NCI-H2107 treated with DMSO at 0.1 percent for 48 hours (cell line): Measurements from ENCODE around the gene CHD1L.
"Not testable (repeated sequence)": the region's sequence is repeated elsewhere in the genome, so short reads cannot be mapped to it uniquely, and the experiment has no call there.

Experiments
- DNase-seq: peaks from one replicate; lab custom pipeline; 2025; ENCODE audit not compliant: unreplicated experiment; lab: John Stamatoyannopoulos, UW

CHD1L gene

GRCh38 chr1:147231032-147231431 is 11.5 kb upstream of the CHD1L start:
- DNase-seq: not testable (repeated sequence)

GRCh38 chr1:147233903-147234302 is 8.6 kb upstream of the CHD1L start:
- DNase-seq: not testable (repeated sequence)

- DNase-seq: no peak
Observed at GRCh38 chr1:147235822-147236221, 6.7 kb upstream of the CHD1L start.

- no peak for DNase-seq
Observed at GRCh38 chr1:147236448-147236847, 6.0 kb upstream of the CHD1L start.

GRCh38 chr1:147236959-147237791 is 5.3 kb upstream of the CHD1L start:
- no peak for DNase-seq

- no peak for DNase-seq
Observed at GRCh38 chr1:147238053-147238902, 4.2 kb upstream of the CHD1L start.

- DNase-seq: no peak
Observed at GRCh38 chr1:147238925-147239820, 3.3 kb upstream of the CHD1L start.

- not testable (repeated sequence) for DNase-seq
Observed at GRCh38 chr1:147240131-147240721, 2.3 kb upstream of the CHD1L start.

- DNase-seq: no peak
Observed at GRCh38 chr1:147241934-147242448, 493 bp upstream of the CHD1L start.

- DNase-seq: peak; percentile 70
Observed at GRCh38 chr1:147243228-147243685, 773 bp downstream of the CHD1L start.

GRCh38 chr1:147243841-147244240 is 1.4 kb downstream of the CHD1L start:
- no peak for DNase-seq

- no peak for DNase-seq
Observed at GRCh38 chr1:147245129-147245528, 2.6 kb downstream of the CHD1L start.

- DNase-seq: no peak
Observed at GRCh38 chr1:147245586-147246021, 3.1 kb downstream of the CHD1L start.

- no peak for DNase-seq
Observed at GRCh38 chr1:147246044-147246690, 3.7 kb downstream of the CHD1L start.

GRCh38 chr1:147246910-147247655 is 4.6 kb downstream of the CHD1L start:
- no peak for DNase-seq

- DNase-seq: no peak
Observed at GRCh38 chr1:147247656-147248238, 5.3 kb downstream of the CHD1L start.

- DNase-seq: no peak
Observed at GRCh38 chr1:147252540-147252939, 10.1 kb downstream of the CHD1L start.

GRCh38 chr1:147260956-147261355 is 18.5 kb downstream of the CHD1L start:
- no peak for DNase-seq
